HG02981 (cell line): Measurements from ENCODE around the gene HEPACAM2.

Experiments used
- ATAC-seq: cut with Tn5 transposase; IDR thresholded peaks from one replicate; pipeline ENCODE4 v1.9.1; 2021; ENCODE audit warnings: mild to moderate bottlenecking, moderate library complexity; ENCODE audit not compliant: unreplicated experiment

Gene HEPACAM2

DNA sequence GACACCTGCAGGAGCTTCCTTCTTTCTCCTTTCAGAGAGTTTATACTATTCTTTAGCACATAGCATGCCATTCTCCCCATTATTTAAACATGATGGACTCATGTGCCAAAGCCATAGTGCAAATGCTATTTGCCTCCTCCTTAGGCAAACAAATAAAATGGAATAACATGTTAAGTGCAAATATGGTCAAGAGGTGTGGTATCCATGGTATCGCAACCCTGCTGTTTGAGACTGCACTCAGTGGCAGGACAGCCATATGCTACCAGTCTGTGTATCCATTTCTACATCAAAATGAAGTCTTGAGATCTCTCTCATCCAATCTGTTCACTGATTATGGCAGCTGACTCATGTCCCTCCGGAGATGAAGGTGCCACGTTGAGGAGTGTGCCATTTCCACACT is 22.8 kb downstream of the HEPACAM2 start:
- no peak for ATAC-seq

DNA sequence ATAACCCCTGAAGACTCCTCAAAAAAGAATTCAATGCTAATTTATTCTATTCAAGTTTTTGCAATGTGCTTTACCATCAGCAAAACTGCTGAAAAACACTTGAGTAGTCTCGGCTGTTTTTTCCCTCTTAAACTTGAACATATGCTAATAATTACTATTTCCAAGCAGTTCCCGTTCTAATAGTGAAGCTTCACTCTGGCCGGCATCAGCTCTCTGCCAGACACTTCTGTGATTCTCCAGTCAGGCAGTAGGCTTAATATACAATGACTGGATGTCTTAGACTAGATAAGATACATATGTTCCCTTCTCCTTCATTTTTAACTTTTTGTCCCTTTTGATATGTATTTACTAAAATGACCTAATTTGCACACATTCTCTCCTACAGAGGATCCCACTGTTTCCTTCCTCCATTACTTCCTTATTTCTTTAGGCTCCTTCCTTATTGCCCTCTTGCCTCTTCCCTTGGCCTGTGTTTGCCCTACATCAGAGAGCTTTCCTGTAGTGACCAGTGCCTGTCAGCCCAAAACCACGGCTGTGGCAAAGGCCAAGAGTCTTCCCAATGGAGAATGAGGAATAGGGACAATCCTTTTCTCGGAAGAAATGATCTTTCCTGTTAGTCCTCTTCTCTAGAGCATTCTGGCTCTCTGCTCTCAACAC is 23.5 kb downstream of the HEPACAM2 start:
- ATAC-seq = no peak

DNA sequence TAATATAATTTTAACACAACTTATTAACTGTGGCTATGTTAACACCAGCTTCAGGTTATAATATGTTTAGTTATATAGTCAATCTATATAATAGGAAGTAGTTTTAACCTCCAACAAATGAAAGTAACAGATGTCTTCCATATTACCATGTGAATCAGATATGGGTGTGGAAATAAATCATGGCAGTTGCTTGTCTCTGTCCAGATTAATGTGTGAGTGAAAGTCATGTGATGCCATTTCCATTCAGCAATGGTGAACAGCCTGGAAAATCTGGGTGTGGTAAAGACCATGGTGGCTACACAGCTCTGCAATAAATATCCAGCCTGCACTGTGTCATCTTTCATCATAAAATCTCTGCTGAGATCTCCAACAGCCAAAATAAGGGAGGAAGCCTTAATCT is 27.8 kb downstream of the HEPACAM2 start:
- no peak for ATAC-seq

DNA sequence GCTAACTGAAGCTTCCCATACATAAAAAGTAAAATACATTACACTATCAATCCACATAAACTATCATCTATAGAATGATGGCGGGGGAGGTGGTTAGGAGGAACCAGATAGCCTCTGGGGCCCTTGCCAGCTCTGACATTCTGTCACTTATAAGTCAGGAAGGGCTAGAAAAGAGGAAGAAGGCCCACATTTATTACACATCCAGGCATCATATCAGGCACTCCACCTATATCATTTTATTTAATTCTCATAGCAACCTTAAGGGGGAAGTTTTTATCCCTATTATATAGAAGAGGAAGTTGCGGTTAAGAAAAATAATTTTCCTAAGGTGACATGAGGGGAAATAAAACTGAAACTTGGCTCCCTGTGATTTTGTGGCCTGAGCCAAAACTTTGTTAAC is 29.9 kb downstream of the HEPACAM2 start:
- ATAC-seq = no peak

DNA sequence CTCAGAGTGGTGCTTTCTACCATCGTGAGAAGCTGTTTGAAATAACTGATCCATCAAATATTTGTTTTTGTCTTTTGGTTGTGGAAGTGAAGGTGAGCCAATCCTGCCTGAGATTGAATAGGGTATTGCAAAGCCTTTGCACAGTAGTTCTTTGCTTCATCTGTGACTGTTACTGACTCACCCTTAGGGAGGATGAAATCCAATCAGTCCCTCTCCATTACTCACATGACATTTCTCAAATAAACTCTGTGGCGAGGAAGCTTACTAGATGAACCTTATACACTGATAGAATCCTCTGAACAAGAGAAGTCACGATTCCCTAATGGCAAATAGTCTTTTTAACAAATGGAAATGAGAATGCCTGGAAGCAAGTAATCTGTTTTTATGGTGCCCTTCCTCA is 31.9 kb downstream of the HEPACAM2 start:
- ATAC-seq = no peak

DNA sequence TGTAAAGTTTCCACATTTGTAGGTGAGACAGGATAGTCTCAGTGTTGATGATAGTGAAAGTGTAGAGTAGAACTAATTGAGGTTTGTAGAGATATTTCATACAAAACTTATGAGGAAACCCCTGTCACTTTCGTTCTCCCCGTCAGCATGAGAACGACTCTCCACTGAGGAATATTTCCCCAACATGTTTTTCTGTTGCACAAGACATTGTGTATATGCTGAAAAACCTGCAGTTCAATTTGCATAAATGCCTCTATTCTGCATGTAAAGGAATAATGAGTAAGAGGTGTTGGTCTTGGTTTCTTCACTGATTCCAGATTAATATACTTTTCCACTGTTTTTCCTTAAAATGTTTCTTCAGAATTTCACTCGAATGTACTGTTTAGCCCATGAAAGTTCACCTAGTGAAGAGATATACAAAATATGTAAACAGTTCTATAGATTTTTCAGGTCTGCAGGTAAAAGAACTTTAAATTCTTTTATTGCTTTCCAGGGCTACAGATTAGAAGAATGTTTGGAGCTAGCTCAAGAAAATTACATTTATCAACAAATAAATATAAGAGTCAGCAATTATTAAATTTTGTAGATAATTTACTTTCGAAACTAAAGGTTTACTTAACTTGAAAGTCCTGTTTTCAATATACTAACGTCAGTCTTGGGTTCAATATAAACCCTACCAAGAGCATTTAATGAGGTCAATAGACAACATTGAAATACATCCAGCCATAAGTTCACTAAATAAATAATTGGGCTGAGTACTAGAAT is 37.2 kb downstream of the HEPACAM2 start:
- ATAC-seq = no peak

DNA sequence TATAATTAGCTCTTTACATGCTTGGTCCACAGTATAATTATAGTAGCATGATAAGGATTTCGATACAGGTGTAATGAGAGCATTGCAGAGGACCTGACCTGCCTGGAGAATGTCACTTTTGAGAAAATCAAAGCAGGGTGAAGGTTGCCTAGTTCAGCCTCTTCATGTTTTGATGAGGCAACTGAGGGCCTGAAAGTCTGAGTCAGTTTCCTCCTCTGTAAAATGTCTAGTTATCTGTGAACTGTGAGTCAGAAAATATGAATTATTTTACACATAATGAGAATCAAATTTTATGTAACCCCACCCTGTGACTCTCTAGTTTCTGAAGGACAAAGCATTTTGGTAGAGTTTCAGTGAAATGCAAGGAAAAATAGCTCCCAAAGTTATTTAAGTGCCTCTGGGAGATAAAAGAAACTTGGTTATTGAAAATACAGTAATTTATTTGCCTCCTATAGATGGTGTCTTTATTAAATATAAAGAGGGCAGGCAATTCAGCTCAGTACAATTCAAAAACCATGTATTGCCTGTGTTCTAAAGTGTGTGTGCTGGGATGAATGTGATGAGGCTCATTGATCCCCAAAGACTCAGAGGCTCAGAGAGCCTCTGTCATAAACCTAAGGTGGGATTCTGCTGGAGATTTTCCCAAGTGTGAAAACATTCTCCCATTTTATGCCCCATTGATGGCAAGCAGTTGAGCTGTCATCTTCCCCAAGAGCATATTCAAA is 40.8 kb downstream of the HEPACAM2 start:
- ATAC-seq = no peak

DNA sequence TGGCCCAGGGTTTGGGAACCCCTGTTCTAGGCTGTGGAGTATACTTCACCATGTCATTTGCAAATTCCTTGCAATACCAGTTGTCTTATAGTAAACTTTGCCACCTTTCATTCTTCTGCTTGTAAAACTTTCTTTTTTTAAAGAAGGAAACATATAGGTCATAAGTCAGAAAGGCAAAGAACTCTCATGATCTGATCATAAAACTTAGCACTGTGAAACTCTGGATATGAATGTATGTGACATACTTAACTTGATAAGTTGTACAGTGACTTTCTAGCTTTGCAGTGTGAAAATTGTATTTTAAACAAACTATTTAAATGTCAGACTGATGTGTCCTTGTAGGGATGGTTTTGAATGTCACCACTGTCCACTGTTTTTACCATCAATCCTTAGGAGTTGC is 47.1 kb downstream of the HEPACAM2 start:
- no peak for ATAC-seq

DNA sequence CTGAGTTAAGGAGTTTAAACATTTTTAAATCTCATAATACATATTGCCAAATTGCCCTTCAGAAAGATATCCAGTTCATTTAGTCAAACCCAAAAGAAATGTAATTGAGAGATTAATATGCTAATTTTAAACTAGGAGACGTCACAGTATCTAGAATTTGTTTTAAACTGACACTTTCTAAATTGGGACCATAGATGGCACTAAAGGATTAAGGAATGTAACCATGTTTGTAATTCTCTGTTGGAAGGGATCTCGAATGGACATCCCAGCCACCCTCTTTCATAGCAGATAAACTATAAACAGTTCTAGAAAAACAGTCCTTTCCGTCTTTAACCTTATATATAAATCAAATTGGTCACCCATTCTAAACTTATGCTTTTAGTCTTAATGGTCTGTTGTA is 48.1 kb downstream of the HEPACAM2 start:
- ATAC-seq = no peak

DNA sequence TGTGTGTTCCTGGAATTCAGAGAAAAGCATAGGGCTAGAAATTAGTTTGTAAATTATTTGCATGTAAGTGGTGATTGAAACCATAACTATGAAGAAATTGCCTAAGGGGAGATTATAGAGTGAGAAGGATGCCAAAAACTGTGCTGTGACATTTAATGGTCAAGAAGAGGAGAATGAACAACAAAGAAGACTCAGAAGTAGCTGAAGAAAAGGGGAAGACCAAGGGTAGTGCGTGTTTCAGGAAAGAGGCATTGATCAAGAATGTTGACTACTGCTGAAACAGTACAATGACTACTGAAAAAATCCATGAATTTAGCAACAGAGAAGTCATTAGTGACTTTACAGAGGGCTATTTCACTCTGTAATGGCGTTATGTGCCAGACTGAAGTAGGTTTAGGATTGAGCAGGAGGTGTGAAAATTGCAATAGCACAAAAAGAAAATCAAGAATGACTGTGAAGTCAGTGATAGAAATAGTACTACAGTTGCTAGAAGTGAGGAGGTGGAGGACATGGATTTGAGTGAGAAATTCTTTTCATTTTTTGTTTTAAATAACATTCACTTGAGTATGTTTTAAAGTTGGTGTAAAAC is 49.2 kb downstream of the HEPACAM2 start:
- ATAC-seq = no peak

DNA sequence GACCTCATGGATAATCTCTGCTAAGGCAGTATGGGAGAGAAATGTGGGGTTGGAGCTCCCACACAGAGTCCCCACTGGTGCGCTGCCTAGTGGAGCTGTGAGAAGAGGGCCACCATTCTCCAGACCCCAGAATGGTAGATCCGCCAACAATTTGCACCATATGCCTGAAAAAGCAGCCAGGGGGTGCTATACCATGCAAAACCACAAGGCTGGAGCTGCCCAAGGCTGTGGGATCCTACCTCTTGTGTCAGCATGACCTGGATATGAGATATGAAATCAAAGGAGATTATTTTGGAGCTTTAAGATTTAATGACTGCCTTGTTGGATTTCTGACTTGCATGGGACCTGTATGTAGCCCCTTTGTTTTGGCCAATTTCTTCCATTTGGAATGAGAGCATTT is 51.0 kb downstream of the HEPACAM2 start:
- no peak for ATAC-seq

DNA sequence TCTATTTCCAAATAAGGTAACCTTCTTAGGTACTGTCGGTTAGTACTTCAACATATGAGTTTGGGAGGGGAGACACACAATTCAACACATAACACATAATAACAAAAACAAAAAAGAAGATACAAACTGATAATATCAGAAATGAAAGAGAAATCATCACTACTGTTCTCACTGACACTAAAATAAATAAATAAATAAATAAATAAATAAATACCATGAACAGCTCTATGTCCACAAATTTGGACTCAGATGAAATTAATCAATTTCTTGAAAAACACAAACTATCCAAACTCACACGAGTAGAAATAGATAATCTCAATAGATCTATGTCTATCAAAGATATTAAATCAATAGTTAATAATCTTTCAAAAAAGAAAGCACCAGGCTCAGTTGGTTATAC is 53.6 kb downstream of the HEPACAM2 start:
- no peak for ATAC-seq

DNA sequence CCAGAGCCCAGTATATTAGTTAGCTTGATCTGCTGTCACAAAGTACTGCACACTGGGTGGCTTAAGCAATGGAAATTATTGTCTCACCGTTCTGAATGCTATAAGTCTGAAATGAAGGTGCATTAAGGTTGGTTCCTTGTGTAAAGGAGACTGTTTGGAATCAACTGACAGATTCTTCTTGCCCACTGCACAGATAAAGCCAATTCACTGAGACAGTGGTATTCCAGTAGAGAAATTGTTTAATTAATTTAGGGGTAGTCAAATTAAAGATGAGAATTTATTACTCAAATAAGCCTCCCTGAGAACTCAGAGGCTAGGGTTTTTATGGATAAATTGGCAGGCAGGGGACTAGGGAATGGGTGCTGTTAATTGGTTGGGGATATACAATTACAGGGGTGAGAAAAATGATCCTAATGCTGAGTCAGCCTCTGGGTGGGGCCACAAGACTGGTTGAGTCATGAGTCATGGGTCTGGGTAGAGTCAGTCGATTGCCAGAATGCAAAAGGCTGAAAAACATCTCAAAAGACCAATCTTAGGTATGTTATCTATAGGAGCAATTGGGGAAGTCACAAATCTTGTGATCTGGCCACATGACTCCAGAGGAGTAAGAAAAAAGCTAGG is 54.6 kb downstream of the HEPACAM2 start:
- ATAC-seq = no peak

DNA sequence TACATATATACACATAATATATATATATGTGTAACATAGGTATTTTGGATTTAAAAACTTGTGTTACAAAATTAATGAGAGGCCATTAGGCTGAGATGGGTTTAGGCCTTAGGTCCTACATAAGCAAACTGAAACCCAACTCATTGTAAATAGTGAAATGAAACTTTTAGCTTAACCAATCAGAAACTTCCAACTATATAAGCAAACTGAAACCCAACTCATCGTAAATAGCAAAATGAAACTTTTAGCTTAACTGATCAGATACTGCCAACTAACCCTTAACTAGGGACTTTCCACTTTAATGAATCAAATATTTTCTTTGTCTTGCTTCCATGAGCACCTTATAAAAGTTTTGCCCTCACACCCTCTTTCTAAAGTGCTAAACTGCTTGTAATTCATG is 60.8 kb downstream of the HEPACAM2 start:
- ATAC-seq = peak; percentile 98

DNA sequence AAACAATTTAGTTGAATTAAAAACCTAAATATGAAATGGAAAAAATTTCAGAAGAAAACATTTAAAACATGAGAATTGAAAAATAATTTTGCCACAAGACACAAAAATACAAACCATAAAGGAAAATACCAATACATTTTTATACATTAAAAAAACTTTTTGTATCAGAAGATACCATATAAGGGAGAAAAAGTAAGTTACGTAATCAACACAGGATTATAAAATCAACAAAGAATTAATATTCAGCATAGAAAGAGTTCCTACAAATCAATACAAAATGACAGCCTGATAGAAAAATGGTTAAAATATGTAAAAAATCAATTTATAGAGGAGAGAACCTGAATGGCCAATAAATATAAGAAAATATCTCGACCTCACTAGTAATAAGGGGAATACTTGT is 61.5 kb downstream of the HEPACAM2 start:
- ATAC-seq = no peak

DNA sequence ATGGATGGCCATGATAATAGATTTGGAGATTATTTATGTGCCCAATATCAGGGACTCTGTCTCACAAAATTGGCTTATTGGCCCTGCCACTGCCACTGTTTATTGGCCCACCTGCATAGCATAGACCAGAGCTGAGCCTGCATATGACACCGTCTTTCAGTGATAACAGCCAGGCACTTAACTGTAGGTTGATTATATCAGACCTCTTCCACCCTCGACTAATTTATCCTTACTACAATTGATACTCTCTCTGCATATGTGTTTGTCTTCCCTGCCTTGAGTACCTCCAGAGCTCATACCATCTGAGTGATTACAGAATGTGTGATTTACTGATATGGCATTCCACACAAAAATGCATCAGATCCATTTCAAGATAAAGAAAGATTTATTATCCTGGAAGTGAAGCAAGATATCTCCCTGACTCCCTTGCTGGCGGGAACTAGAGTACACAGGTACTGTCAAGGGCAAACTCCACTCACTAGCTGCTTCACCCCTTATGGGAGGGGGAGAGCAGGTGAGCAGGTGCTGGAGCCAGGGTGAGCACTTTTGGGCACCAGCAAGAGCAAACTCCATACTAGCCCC is 65.0 kb downstream of the HEPACAM2 start:
- ATAC-seq = no peak

DNA sequence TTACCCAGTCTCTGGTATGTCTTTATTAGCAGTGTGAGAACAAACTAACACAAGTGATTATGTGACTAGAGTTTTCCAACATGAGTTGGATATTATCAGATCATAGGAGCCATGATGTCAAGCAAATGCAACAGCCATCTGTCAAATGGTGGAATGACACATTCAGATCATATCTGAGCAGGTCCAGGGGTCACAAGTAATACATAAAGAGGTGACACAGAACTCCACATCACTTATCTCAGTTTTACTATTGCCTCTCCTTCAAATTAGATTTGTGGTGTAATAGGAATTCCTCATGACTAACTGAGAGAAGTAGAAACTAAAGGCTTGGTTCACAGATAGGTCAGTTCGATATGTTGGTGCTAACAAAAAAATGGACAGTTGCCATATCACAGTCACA is 65.9 kb downstream of the HEPACAM2 start:
- no peak for ATAC-seq

DNA sequence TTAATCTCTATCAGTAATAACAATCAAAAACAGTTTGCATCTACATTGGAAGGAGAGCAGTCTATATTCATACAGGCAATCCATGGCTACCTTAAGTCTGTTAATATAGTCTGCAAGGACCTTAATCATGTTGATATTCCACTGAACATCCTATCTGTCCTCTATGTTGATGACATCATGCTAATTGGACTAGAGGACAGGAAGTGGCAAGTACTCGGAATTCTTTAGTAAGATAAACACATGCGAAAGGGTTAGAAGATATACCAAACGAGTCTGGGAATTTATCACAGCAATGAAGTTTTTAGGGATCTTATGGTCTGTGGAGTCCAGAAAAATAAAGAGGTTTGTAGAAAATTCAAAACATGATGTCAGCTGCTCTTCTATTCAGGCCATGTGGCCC is 66.8 kb downstream of the HEPACAM2 start:
- no peak for ATAC-seq

DNA sequence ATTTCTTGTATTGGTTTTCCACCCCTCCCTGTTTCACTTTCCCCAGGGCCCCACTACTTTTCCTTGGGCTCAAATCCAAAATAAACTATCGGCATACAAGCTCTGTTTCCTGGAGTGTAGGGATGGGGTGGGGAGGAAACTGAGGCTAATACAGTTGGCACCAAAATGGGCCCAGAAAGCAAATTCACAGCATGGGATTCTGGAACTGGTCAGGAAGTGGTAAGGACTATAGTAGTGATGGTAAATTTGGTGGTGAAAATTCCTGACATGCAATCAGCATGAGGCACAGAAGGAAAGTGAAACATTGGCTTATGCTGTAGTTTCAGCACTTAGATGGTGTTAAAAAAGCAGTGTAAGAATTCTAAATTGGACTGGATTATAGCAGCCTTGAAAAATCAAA is 69.4 kb downstream of the HEPACAM2 start:
- no peak for ATAC-seq

DNA sequence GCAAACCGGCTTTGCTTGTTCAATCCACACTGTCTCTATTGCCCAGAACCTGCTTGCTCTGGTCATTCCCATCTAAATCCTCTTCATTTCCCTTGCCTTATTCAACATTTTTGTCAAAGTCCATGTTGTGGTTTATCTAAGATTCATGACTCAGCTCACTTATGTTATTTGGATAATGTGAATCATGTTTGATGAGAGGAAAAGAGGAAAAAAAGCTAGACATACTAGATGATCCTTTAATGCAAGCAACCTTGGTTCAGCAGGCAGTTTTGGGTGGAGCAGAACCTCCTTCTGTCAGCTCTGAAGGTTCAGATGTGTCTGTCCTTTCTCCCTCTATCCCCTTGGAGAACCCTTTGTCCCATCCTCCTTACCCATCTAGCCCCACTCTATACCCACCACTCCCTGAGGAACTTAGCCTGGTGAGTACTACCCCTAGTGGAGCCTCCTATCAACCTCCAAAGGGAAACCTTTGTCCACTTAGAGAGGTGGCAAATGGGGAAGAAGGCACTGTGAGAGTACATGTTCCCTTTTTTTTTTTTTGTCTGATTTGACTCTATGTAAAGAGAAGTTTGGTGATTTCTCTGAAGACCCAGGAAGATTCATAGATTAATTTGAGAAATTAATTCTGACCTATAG is 76.0 kb downstream of the HEPACAM2 start:
- ATAC-seq = no peak
